Activated CD8-positive, alpha-beta memory T cell treated with anti-CD3 and anti-CD28 coated beads for 36 hours (primary cell): ENCODE data around the gene GOLGA6D. TPM values are rescaled to one million over a fixed set of nuclear protein-coding genes. Genes with fewer than 3 reads are reported as not detected.
"Not testable (repeated sequence)": the region's sequence is repeated elsewhere in the genome, so short reads cannot be mapped to it uniquely, and the experiment has no call there.

Source experiments
- CTCF ChIA-PET: fragments of 350-600 bp; sonication (Branson Sonifier 250); formaldehyde crosslinking; loops from one replicate; lab custom pipeline; 2021; ENCODE audit warnings: antibody characterized with exemption; lab: Charles Lee
- POLR2A ChIA-PET: fragments of 350-600 bp; sonication (Branson Sonifier 250); formaldehyde crosslinking; loops from one replicate; lab custom pipeline; 2021; ENCODE audit warnings: antibody characterized with exemption; lab: Charles Lee
- total RNA-seq, 2 experiments: library from RNA; stranded (reverse); gene quantifications; one replicate each; pipeline ENCODE4 v1.2.3, GENCODE V29; 2021

The GOLGA6D gene
- total RNA-seq, 2 experiments from 2014 or later: not detected

DNA sequence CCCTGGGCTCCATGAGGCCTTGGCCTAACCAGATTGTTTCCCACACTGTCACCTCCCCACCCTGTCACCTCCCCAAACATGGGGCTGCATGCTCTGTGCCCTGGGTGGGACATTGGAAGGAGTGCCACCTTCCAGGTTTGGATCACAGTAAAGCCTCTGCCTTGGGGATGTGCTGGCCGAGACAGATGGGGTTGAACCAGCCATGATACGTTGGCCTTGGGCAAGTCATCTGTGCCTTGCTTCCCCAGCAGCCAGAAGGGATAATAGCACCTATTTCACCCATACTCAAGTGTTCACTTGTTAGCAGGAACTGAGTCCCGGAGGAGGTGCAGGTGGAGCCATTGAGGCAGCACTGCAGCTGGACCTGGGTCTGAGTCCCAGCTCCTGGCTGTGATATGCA, 7.0 kb upstream of the GOLGA6D start:
- POLR2A ChIA-PET, CTCF ChIA-PET: not testable (repeated sequence)

DNA sequence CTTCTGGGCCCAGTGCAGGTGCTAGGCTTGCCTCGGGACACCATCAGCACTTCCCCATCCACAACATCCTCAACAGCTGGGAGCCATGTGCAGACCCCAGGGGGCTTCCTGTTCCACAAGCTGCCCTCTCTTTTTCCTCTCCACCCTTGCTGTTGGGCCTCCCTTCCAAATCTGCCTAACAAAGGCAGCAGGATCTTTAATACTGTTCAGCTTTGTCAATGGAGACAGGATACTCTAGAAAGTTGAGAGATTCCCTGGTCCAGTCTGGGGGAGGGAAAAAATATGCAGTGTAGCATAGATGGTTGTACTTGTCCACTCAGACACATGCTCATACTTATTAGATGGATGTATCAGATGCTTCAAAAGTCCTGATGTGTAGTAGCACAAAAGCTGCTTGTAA, 4.1 kb upstream of the GOLGA6D start:
- CTCF ChIA-PET, POLR2A ChIA-PET: not testable (repeated sequence)

DNA sequence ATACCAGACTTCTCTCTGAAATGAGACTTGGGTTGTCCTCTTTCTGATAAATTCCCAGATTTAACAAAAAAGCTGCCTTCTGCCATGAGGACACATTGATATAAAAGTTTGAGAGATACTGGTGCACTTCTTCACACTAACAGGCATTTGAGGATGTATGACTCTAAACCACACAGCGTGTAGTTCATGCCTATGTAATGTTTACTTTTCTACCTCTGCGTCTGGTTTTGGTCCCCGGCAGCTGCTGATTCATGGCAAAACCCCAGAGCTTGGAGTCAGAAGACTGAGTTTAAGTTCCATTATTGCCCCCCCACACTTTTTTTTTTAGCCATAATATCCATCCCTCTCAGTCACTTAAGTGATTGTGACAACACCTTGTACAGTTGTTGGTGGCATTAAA, 1.5 kb downstream of the GOLGA6D start:
- CTCF ChIA-PET, POLR2A ChIA-PET: not testable (repeated sequence)

DNA sequence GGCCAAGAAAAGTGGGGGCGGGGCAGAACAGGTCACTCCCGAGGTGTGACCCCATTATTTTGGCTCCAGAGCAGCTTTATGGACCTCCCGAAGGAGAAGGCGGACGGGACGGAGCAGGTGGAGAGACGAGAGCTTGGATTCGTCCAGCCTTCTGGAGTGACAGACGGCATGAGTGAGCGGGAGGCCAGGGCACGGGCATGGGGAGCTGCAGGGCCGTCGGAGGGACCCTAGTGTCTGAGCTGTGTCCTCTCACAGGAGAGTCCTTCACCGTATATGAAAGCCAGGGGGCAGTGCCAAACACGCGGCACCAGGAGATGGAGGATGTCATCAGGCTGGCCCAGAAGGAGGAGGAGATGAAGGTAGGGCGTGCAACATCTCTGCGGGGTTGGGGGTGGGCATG, 11.0 kb downstream of the GOLGA6D start:
- POLR2A ChIA-PET, CTCF ChIA-PET: not testable (repeated sequence)

DNA sequence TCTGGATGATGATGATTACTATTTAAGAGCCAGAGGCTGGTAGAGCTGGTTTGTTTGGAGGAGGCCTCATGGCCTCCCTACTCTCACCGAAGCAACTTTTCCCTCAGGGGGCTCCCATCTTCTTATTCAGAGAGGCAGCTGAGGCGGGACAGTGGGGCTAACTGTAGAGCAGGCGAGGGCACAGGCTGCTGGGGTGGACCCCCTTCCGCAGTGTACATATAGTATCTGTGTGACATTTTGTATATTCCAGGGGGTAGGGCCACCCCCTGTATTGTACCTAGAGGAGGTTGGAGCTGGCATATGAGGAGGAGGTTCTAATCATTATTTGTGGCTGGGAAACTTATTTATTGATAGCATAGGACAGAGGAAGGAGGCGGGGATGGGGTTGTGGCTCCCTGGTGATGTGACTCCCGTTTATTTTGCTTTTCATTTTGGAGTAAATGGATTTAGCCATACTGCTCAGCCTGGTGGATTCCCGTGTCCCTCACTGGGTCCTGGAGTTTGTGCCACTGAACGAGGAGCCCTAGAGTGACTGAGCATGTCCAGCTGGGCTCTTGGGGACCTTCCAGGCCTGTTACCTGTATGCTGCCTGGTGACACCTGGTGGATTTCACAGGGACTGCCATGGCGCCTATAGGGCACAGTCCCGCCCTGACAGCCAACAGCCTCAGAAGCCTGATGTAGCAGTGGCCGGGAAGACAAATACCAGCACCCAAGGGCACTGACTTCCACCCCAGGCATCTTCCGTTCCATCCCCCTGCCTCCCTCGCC, 16.1 kb downstream of the GOLGA6D start:
- CTCF ChIA-PET: interaction anchor here (0.6 kb wide), 1 partner anchor 157 kb away, joined by 3 read pairs; no protein-coding TSS in a partner anchor
- POLR2A ChIA-PET: not testable (repeated sequence)

DNA sequence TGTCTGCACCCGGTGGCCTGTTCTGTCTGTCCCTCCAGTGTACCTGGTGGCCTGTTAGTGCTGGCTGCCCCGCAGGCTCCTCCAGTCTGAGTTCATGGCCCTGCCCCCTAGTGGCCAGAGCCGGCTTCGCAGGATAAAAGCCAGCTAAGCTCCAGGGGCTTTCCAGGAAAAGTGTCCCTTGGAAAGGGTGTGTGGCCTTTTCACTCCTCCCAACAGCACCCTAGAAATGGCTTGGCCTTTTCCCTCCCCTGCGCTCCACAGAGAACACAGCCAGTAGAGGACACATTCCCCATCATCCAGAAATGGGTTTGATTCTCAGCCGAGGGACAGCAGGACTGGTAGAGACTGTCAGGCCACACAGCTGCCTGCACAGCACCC, 16.7 kb downstream of the GOLGA6D start:
- CTCF ChIA-PET, POLR2A ChIA-PET: not testable (repeated sequence)

DNA sequence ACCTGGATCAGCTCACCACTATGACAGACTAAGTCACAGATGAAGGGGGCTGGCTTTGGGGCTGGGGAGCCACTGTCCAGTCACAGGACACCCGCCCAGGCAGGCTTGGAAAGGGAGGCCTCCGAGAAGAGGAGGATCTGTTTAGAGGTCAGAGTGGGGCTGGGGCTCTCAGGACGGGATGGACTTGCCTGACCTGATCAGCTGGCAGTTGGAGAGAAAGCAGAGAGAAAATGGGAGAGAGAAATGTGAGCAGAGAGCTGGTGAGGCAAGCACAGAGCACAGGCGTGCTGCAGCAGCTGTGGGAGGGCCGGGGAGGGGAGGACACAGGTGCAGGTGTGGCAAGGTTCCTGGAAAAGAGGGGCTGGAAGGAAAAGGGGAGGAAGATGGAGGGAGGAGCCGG, 17.4 kb downstream of the GOLGA6D start:
- POLR2A ChIA-PET, CTCF ChIA-PET: not testable (repeated sequence)

DNA sequence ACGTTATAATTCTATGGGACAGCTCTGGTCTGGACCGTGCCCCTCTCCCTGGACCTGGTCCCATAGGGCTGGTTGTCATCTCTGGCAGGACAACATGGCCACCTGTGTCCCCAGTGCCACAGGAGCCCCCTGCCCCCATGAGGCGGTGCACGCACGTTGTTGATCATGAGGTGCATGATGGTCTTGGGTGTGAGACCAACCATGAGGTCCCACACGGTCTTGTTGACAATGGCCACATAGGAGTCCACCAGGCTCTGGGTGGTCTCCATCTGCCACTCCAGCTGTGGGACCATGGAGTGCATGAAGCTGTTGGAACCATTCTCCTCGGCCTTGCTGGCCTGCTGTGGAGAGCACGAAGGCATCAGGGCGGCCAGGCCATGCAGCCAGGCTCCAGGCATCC, 19.7 kb downstream of the GOLGA6D start:
- CTCF ChIA-PET: no interaction called here
- POLR2A ChIA-PET: no interaction called here

DNA sequence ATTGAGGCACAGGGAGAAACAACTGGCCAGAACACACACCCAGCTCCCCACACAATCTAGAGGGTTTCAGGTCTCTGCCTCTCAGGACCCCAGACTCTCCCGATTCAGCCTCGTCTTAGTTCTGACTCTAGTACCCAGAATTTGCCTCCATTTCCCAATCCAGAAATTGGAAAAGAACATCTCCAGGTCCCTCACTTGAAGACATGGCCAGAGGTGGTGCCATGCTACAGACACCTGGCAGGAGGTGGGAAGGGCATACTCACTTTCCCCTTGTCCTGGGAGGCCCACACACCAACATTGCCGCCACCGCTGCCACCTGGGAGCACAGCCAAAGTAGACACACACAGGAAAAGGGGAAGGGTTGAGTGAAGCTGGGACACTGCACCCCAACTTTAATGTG, 20.1 kb downstream of the GOLGA6D start:
- POLR2A ChIA-PET, CTCF ChIA-PET: not testable (repeated sequence)

DNA sequence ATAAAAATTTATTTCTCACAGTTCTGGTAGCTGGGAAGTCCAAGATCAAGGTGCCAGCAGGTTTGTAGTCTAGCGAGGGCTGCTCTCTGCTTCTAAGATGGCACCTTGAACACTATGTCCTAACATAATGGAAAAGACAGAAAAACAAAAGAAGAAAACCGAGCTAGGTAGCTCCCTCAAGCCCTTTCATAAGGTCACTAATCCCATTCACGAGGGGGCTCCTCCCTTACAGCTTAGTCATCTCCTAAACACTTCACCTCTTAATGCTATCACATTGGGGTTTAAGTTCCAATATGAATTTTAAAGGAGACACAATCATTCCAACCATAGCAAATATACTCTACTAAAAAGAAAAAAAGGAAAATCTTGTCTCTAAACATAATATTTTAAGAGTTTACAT, 23.6 kb downstream of the GOLGA6D start:
- POLR2A ChIA-PET: no interaction called here
- CTCF ChIA-PET: no interaction called here

DNA sequence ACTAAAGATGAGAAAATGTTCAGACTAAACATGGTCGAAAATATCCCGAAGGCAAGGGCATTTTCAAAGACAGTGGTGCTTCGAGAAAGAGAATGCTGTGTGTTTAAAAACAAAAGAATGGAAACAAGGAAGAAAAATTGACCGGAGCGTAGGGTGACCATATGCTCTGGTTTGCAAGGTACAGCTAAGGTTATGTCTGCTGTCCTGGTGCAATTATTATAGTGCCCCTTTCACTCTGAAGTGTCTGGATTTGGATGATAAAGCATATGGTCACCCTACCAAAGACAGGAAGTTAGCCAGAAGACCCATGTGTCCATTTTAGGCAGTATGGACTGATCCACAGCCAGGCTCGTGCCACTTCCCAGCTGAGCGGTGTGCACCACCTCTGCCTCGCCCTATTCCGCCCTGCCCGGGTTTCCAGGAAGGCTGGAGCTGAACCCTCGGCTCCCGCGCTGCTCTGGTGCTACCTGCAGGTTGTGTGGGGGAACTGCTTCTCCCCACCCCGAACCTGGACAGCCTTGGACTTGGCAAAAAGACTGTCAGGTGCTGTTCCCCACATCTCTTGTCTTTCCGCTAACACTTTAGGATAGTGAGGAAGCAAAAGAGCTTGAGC, 25.2 kb downstream of the GOLGA6D start:
- POLR2A ChIA-PET: no interaction called here
- CTCF ChIA-PET: no interaction called here

DNA sequence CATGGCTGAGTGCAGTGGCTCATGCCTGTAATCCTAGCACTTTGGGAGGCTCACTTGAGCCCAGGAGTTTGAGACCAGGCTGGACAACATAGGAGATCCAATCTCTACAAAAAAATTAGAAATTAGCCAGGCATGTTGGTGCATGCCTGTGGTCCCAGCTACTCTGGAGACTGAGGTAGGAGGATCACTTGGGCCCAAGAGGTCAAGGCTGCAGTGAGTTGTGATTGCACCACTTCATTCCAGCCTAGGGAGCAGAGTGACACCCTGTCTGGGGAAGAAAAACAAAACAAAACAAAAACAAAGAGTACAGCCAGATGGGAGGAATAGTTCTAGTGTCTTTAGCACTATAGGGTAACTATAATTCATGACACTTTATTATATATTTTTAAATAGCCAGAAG, 27.1 kb downstream of the GOLGA6D start:
- CTCF ChIA-PET: no interaction called here
- POLR2A ChIA-PET: no interaction called here

DNA sequence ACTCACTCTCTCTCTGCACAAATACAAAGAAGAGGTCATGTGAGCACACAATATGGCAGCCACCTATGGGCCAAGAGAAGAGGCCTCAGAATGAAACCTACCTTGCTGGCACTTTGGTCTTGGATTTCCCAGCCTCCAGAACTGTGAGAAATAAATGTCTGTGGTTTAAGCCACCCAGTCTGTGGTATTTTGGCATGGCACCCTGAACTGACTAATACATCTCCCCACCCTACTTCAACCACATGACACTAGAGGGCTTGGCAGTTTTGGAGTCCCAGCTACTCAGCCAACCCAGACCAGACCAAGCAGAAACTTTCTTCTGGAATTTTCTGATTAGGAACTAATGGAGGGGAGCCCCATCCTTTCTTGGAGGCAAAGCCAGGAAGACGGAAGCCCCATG, 29.9 kb downstream of the GOLGA6D start:
- CTCF ChIA-PET, POLR2A ChIA-PET: not testable (repeated sequence)

DNA sequence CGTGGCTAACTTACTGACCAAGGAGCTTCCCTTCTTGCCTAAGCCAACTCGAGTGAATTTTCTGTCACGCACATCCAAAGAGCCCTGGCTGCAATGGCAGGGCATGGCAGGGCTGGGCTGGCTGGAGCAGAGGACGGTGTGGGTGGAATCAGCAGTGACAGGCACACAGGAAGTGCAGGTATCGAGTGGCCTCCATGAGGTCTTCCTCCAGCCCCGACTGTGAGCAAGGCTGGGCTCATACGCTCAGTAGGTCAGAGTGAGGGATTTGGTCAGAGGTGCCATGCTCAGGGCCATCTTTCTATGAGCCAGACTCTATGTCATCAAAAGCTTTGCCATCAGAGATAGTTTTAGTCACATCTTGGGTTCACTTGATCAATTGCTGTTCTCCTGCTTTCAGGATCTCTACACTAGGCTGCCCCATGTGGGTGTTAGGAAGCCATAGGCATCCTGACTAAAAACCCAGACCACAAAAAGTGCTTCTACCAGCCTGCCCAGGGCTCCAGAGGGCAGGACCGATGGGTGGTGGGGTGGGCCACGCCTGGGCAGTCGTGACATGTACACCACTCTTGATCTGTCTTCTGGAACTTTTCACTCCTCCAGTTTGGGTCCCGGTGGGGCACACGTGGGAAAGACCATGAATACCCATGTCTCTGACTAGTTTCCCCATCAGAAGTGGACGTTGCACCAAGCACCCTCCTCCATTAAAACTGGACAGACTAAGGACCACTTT, 30.6 kb downstream of the GOLGA6D start:
- ChIA-PET POLR2A (no interaction called here), CTCF (interaction anchor here (0.6 kb wide), 1 partner anchor 164 kb away, joined by 4 read pairs; no protein-coding TSS in a partner anchor)

DNA sequence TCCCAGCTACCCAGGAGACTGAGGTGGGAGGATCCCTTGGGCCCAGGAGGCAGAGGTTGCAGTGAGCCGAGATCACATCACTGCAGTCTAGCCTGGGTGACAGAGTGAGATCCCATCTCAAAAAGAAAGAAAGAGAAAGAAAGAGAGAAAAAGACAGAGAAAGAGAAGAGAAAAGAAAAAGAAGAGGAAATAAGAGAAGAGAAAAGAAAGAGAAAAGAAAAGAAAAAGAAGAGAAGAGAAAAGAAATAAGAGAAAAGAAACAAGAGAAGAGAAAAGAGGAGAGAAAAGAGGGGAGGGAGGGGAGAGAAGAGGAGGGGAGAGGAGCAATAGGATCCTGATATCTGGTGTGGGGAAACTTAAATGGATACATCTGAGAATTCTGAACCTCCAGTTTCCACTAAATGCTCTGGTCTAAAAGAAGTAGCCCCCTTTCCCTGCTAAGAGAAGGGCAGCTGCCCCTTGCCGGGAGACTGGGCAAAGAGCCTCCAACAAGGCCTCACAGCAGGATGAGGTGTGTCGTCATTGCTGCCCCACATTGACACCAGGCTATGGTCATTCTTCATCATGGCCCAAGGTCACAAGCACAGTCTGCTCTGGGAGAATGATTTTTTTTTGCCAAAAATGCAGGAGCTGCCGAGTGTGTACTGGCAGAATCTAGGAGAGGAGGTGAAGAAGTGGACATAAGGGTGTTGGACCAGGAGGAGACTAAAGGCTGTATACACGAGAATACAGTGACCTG, 32.1 kb downstream of the GOLGA6D start:
- ChIA-PET POLR2A (no interaction called here), CTCF (no interaction called here)

DNA sequence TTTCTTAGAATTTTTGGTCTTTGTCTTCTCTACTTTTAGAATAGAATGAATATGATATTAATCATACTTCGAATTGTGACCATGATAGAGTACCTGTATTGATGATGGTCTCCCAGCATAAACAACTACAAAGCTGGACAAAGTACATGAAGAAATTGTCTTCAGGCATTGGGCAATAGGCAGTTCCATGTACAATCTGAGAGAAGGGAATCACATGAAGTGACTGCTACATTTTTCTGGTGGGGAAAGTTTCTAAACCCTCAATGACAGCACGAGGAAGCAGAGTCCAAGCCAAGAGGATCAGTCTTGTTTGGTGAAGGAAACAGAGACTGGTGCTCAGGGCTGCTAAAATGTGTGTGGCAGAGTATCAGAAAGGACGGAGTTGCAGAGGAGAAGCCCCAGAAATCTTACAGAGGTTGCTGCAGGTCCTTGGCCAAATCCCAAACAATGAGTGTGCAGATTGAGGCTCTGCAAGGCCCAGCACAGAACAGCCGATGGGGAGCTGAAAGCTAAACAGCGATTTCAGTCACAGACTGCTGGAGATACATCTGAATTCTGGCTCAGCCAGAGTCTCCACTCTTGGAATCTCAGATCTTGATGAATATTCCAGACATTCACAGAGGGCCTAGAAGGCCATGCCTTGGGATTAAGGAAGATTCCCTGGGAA, 36.7 kb downstream of the GOLGA6D start:
- CTCF ChIA-PET, POLR2A ChIA-PET: not testable (repeated sequence)

DNA sequence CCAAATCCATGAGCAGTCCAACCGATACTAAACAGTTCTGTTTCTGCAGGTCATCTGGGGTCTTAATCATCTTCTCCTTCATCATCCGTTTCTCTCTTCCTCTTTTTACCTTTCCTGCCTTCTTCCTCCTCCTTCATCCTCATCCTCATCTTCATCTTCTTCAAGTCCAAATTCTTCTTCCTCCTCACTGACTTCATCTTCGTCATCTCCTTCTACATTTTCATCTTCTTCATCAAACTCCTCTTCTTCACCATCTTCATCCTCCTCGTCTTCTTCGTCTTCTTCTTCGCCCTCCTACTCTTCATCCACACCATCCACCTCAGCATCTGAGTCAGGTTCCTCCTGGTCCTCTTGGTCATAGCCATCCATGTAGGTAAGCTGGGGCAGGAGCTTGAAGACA, 39.1 kb downstream of the GOLGA6D start:
- ChIA-PET CTCF (no interaction called here), POLR2A (no interaction called here)

DNA sequence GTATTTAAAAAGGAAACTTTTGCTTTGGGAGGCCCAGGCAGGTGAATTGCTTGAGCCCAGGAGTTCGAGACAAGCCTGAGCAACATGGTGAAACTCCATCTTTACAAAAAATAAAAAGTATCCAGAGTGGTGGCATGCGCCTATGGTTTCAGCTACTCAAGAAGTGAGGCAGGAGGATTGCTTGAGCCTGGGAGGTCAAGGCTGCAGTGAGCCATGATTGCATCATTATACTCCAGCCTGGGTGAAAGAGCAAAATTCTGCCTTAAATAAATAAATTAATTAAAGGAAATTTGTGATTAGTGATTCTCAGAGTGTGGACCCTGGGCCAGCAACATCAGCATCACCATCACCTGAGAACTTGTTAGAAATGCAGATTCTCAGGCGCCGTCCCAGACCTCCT, 43.3 kb downstream of the GOLGA6D start:
- ChIA-PET CTCF (no interaction called here), POLR2A (no interaction called here)

DNA sequence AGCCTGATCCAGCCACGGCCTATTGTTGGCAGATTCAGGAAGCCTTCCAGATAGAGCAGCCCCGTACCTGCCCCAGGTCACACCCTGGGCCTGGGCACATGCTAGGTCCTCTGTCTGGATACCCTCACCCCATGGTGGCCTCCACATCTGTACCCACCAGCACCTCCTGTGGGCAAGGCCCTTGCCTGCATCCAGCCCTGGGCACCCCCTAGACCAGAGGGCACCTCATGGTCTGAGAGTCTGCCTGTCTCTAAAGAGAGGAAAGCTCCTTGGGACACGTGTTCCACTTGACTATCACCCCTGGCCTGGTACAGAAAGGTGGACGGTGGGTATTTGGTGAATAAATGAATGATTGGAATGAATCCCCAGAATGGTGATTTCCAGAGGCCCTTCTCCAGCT, 44.4 kb downstream of the GOLGA6D start:
- ChIA-PET CTCF (no interaction called here), POLR2A (no interaction called here)

DNA sequence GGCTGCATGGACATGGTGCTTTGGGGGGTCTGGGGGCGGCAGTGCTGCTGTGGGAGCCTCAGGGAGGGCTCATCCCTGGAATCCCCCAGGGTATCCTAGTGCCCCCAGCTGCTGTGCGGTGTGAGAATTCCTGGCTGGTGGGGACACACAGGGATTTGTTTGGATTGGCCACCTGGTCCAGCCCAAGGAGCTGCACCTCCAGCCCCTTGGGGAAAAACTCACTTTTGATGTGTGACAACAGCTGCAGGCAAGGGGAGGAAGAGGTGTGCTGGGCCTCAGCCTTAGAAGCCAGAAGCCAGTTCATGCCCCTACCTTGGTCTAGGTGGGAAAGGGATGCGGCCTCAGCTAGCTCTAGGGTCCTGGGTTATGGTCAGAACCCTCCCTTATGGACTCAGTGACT, 44.9 kb downstream of the GOLGA6D start:
- CTCF ChIA-PET: no interaction called here
- POLR2A ChIA-PET: no interaction called here
